CD8-positive, alpha-beta memory T cell (primary cell): Measurements from ENCODE around the gene ADAM12. TPM values are rescaled to one million over a fixed set of nuclear protein-coding genes. Genes with fewer than 3 reads are reported as not detected.
A peak's percentile ranks its signal among the peaks of the same experiment; 100 is the strongest.

Experiments used
- CTCF ChIA-PET: fragments of 350-600 bp; sonication (Branson Sonifier 250); formaldehyde crosslinking; loops from one replicate; lab custom pipeline; 2021; ENCODE audit warnings: antibody characterized with exemption; lab: Charles Lee
- POLR2A ChIA-PET: fragments of 350-600 bp; sonication (Branson Sonifier 250); formaldehyde crosslinking; loops from one replicate; lab custom pipeline; 2021; ENCODE audit warnings: antibody characterized with exemption; lab: Charles Lee
- DNase-seq, 5 donors: peaks; one replicate each; pipeline versions ENCODE4 v3.0.0 to v3.0.0-alpha.2; 2020 to 2022; ENCODE audit warnings: mixed read lengths in 1 of 5
- H3K27ac ChIP-seq: one replicate; pipeline ENCODE4 v1.7.0; 2013; ENCODE audit warnings: low read depth, mild to moderate bottlenecking, low read length, moderate library complexity
- H3K27me3 ChIP-seq: 2 replicates; pipeline ENCODE4 v1.7.0; 2013; ENCODE audit warnings: low read length, mild to moderate bottlenecking; ENCODE audit not compliant: insufficient read depth, poor library complexity, severe bottlenecking
- H3K36me3 ChIP-seq: 2 replicates; pipeline ENCODE4 v1.7.0; 2013; ENCODE audit warnings: mild to moderate bottlenecking, low read length, moderate library complexity; ENCODE audit not compliant: insufficient read depth
- H3K4me1 ChIP-seq: 2 replicates; pipeline ENCODE4 v1.7.0; 2013; ENCODE audit warnings: mild to moderate bottlenecking, low read length, moderate library complexity; ENCODE audit not compliant: insufficient read depth
- H3K4me3 ChIP-seq: 2 replicates; pipeline ENCODE4 v1.7.0; 2013; ENCODE audit warnings: mild to moderate bottlenecking, low read length
- H3K9me3 ChIP-seq: 2 replicates; pipeline ENCODE4 v1.7.0; 2013; ENCODE audit warnings: mild to moderate bottlenecking, low read length
- H3K27ac Mint-ChIP-seq, 8 donors: one replicate each; pipeline ENCODE4 v1.8.0; 2020 to 2021; ENCODE audit warnings: mixed read lengths in 8 of 8, mild to moderate bottlenecking in 6 of 8, inconsistent platforms in 3 of 8, moderate library complexity in 3 of 8
- H3K27me3 Mint-ChIP-seq, 2 donors: one replicate each; pipeline ENCODE4 v1.8.0; 2020 to 2021; ENCODE audit warnings: mixed read lengths in 2 of 2, mild to moderate bottlenecking in 1 of 2, moderate library complexity in 1 of 2
- H3K36me3 Mint-ChIP-seq, 3 donors: one replicate each; pipeline ENCODE4 v1.8.0; 2020 to 2021; ENCODE audit warnings: mixed read lengths in 3 of 3, inconsistent platforms in 1 of 3, mild to moderate bottlenecking in 1 of 3
- H3K4me1 Mint-ChIP-seq, 3 donors: one replicate each; pipeline ENCODE4 v1.8.0; 2020 to 2021; ENCODE audit warnings: mixed read lengths in 3 of 3, inconsistent platforms in 1 of 3, mild to moderate bottlenecking in 1 of 3
- H3K4me3 Mint-ChIP-seq, 7 donors: one replicate each; pipeline ENCODE4 v1.8.0; 2020 to 2021; ENCODE audit warnings: mixed read lengths in 7 of 7, mild to moderate bottlenecking in 6 of 7, moderate library complexity in 4 of 7, inconsistent platforms in 2 of 7
- H3K9me3 Mint-ChIP-seq, 5 donors: one replicate each; pipeline ENCODE4 v1.8.0; 2020 to 2022; ENCODE audit warnings: mixed read lengths in 5 of 5, mild to moderate bottlenecking in 3 of 5, moderate library complexity in 2 of 5, inconsistent platforms in 1 of 5
- polyA plus RNA-seq: library from polyadenylated mRNA; unstranded; fragments of 300-500 nt; fragmentation: Illumina TruSeq; gene quantifications from one replicate; pipeline ENCODE4 v1.2.3, GENCODE V29; 2021
- total RNA-seq, 2 experiments: library from RNA; stranded (reverse); gene quantifications; one replicate each; pipeline ENCODE4 v1.2.3, GENCODE V29; 2021

Gene ADAM12
- total and polyA plus RNA-seq, 3 experiments from 2014 or later, result 0.11 to 6.4 (median 0.31) TPM

DNA sequence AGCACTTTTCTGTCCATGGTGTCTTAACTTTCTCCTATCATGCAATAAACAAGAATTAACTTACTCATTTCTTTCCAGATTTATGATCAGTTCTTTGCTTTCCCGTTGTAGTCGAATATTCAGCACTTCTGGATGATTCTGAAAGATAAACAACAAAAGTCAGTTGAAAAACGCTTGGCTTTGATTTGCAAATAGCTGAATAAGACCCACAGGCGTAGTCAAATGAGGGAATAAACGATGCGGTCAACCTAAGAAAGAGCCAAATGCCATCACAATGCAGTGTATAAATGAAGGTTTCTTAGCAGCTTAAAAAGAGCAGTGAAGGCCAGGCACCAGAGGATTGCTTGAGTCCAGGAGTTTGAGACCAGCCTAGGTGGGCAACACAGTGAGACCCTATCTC, 109.4 kb downstream of the ADAM12 start:
- Histone ChIP-seq H3K27me3 (no peaks in the 10 kb centered on the region), H3K4me3 (no peak overlapping the region), H3K36me3 (no peaks in the 10 kb centered on the region), H3K9me3 (no peaks in the 10 kb centered on the region), H3K4me1 (no peaks in the 10 kb centered on the region), H3K27ac (no peak overlapping the region)
- peaks cover 0 to 6% (median 0%) of the 10 kb centered on the region in 5 donors for H3K9me3 Mint-ChIP-seq
- H3K36me3 Mint-ChIP-seq, result no peaks in the 10 kb centered on the region
- ChIA-PET CTCF (no interaction called here), POLR2A (no interaction called here)
- H3K27ac Mint-ChIP-seq, result no peak overlapping the region
- no peak for DNase-seq
- H3K4me3 Mint-ChIP-seq, result peak overlapping the region in 1 of 7 donors; percentile 28
- no peaks in the 10 kb centered on the region for H3K27me3 Mint-ChIP-seq
- H3K4me1 Mint-ChIP-seq, result no peaks in the 10 kb centered on the region

DNA sequence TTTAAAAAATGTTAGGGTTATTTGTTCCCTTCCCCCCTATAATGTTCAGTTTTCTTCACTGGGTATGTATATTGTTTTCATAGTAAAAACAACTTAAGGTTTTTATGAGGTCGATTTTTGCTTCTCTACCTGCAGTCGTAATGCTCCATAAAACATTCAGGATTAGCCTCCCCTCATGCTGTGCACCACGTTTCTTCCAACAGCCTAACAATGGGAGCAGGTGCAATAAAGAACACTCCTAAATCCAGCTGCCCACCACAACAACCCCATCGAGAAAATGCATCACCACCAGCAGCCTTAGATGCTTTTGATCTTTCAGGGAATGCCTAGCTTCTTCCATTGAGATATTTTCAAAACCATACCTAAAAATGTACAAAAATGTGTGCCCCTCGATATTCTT, 111.1 kb downstream of the ADAM12 start:
- ChIA-PET POLR2A (no interaction called here), CTCF (no interaction called here)
- H3K27me3 Mint-ChIP-seq, result no peaks in the 10 kb centered on the region
- H3K4me1 Mint-ChIP-seq, result no peaks in the 10 kb centered on the region
- no peak overlapping the region for H3K27ac Mint-ChIP-seq
- no peaks in the 10 kb centered on the region for H3K27me3 ChIP-seq
- no peak overlapping the region for H3K27ac ChIP-seq
- no peaks in the 10 kb centered on the region for H3K36me3 Mint-ChIP-seq
- H3K9me3 ChIP-seq, result no peaks in the 10 kb centered on the region
- no peak overlapping the region for H3K4me3 Mint-ChIP-seq
- H3K36me3 ChIP-seq, result no peaks in the 10 kb centered on the region
- DNase-seq, result no peak
- H3K4me1 ChIP-seq, result no peaks in the 10 kb centered on the region
- peaks cover 0 to 6% (median 0%) of the 10 kb centered on the region in 5 donors for H3K9me3 Mint-ChIP-seq
- no peak overlapping the region for H3K4me3 ChIP-seq

DNA sequence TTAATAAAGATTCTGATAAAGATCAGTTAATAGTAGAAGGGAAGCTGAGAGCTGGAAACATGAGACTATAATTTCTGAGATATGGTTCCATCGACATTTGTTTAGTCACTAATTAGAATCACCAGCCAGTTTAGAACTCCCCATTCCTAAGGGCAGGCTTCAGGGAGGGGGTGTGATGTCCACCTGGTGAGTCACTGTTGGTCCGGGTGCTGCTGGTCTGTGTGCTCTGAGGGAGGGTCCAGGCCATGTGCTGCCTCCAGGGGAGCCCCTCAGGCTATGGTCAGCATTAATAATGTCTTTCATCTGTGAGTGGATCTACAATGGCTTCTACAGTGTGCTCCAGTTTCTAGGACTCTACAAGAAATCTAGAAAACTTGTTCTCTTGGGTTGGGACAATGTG, 115.8 kb downstream of the ADAM12 start:
- Mint-ChIP-seq H3K9me3 (peaks cover 0 to 2% (median 0%) of the 10 kb centered on the region in 5 donors), H3K36me3 (no peaks in the 10 kb centered on the region), H3K4me1 (no peaks in the 10 kb centered on the region), H3K4me3 (no peak overlapping the region), H3K27ac (no peak overlapping the region), H3K27me3 (peaks cover 0 to 1% of the 10 kb centered on the region in 2 donors)
- no peak overlapping the region for H3K4me3 ChIP-seq
- H3K27me3 ChIP-seq, result no peaks in the 10 kb centered on the region
- no peaks in the 10 kb centered on the region for H3K9me3 ChIP-seq
- H3K4me1 ChIP-seq, result no peaks in the 10 kb centered on the region
- ChIA-PET CTCF (no interaction called here), POLR2A (no interaction called here)
- H3K27ac ChIP-seq, result no peak overlapping the region
- DNase-seq, result no peak
- no peaks in the 10 kb centered on the region for H3K36me3 ChIP-seq

DNA sequence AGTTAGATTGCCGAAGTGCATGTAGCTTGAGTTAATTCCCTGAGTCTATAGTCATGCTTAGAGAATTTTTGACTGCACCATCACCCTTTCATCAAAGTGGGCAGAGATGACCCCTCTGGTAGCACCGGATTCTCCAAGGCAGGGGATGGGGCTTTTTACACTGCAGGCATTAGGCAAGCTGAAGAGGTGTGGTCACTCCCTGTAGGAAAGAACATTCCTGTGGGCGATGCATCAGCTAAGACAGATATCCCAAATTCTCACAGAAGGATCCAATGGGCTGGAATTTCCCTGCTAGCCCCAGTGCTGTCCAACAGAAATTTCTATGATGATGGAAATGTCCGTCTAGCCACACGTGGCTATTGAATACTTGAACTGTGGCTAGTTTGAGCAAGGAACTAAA, 118.2 kb downstream of the ADAM12 start:
- Mint-ChIP-seq H3K36me3 (no peaks in the 10 kb centered on the region), H3K4me1 (no peaks in the 10 kb centered on the region), H3K27me3 (peaks cover 0 to 1% of the 10 kb centered on the region in 2 donors), H3K9me3 (peaks cover 0 to 3% (median 1%) of the 10 kb centered on the region in 5 donors), H3K27ac (no peak overlapping the region), H3K4me3 (no peak overlapping the region)
- H3K27ac ChIP-seq, result no peak overlapping the region
- no peaks in the 10 kb centered on the region for H3K27me3 ChIP-seq
- H3K9me3 ChIP-seq, result no peaks in the 10 kb centered on the region
- CTCF ChIA-PET, result no interaction called here
- H3K4me3 ChIP-seq, result no peak overlapping the region
- no peaks in the 10 kb centered on the region for H3K4me1 ChIP-seq
- no peak for DNase-seq
- POLR2A ChIA-PET, result no interaction called here
- H3K36me3 ChIP-seq, result no peaks in the 10 kb centered on the region

DNA sequence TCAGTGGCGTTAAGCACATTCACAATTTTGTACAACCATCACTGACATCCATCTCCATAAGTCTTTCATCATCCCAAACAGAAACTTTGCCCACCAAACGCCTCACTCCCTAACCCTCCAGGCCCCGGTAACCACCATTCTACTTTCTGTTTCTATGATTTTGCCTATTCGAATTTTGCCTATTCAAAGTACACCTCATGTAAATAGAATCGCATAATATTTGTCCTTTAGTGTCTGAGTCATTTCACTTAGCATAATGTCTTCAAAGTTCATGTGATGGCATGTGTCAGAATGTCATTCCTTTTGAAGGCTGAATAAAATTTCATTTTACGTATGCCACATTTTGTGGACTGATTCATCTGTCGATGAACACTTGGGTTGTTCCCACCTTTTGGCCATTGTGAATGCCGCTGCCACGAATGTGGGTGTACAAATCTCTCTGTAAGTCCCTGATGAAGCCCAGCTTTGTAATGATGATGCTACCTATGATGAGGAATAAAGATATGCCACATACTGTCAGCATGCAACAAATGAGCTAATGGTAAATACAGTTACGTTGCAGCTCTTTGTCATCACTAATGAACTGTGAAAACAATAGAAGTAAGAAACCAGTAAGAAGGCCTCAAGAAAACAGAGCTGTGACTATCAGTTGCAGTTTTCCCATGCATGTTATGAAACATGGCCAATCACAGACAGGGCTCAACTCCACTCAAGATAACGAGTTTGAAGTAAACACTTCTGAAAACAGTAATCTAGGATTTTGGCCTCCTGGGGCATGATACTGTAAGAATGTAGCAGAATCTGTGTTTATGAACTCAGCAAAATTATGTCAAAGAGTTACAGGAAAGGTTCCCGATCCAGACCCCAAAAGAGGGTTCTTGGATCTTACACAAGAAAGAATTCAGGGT, 120.0 kb downstream of the ADAM12 start:
- Mint-ChIP-seq H3K36me3 (no peaks in the 10 kb centered on the region), H3K27ac (no peak overlapping the region), H3K4me1 (no peaks in the 10 kb centered on the region), H3K27me3 (peaks cover 0 to 1% of the 10 kb centered on the region in 2 donors), H3K4me3 (no peak overlapping the region), H3K9me3 (peaks cover 0 to 3% (median 1%) of the 10 kb centered on the region in 5 donors)
- CTCF ChIA-PET, result no interaction called here
- no peak for DNase-seq
- H3K4me1 ChIP-seq, result no peaks in the 10 kb centered on the region
- H3K27me3 ChIP-seq, result no peaks in the 10 kb centered on the region
- no peaks in the 10 kb centered on the region for H3K36me3 ChIP-seq
- H3K4me3 ChIP-seq, result no peak overlapping the region
- POLR2A ChIA-PET, result no interaction called here
- H3K27ac ChIP-seq, result no peak overlapping the region
- H3K9me3 ChIP-seq, result no peaks in the 10 kb centered on the region

DNA sequence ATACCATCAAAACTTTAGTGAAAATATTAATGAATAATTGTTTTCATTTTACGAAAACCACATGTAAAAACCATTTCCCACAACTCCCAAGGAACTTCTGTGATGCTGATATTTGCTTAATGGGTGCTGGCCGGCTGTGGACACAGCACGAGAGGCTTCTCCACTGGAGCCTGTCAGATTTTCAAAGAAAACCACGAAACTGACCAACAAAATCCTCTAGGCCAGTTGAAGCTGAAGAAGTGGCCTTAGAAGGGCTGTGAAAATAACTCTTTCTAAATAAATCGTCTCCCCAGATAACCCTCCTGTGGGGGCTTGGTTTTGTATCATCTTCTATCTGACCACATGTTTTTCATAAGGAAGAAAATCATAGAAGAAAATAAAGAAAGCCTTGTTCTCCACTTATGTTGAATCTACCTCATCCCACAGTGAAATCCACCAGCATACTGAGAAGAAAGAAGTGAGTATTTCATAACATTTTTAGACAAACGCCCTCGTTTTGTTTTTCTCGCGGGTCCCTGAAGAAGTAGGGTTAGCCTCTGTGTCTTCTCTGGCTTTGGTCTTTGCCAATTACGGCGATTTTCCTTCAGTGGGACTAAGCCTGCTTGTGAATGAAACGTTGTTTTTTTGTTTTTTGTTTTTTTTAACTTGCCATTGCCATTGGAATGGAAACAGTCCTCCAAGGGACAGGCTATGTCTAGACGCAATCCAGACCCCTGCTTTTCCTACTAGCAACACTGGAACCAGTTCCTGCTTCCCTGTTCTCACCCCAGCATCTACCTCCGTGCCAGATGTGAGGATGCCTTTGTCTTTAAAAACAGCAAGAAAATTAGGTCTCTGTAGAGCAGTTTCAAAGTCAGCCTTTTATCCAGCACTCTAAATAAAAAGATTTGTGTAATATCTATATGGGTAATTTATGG, 123.9 kb downstream of the ADAM12 start:
- Mint-ChIP-seq H3K36me3 (no peaks in the 10 kb centered on the region), H3K9me3 (peaks cover 0 to 3% (median 1%) of the 10 kb centered on the region in 5 donors), H3K27ac (peak overlapping the region in 2 of 8 donors; percentile 5 to 86), H3K4me1 (no peaks in the 10 kb centered on the region), H3K4me3 (no peak overlapping the region), H3K27me3 (no peaks in the 10 kb centered on the region)
- Histone ChIP-seq H3K4me1 (no peaks in the 10 kb centered on the region), H3K27me3 (no peaks in the 10 kb centered on the region), H3K9me3 (no peaks in the 10 kb centered on the region), H3K36me3 (no peaks in the 10 kb centered on the region), H3K27ac (no peak overlapping the region), H3K4me3 (no peak overlapping the region)
- ChIA-PET CTCF (no interaction called here), POLR2A (no interaction called here)
- DNase-seq, result no peak

DNA sequence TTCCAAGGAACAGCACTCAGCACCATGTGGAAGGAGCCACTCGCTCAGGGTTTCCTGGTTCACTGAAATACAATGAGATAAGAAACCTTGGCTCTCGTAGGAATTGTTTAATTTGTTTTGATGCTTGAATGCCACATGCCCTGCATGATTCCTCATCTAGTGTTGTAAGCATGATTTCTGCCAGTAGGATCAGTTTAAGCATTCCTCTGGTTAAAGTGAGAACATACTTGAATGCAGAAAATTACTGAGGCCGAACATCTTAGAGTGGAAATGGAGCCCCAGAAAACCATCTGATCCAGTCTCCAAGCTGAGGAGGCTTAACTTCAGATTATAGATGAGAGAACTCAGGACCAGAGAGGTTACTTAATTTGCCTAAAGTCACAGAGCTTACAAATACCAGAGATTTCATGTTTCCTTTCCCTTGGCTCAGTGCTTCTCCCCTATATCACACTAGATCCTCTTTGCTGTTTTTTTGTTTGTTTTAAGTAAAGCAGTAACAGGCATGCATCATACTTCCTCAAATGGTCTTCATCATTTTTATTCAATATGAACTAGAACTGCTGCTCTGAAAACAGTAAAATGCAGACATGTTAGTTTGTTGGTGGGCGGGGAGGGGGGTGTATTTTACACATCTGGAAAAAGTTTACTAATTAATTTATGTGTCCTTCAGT, 125.1 kb downstream of the ADAM12 start:
- no peaks in the 10 kb centered on the region for H3K9me3 ChIP-seq
- CTCF ChIA-PET, result no interaction called here
- Mint-ChIP-seq H3K4me3 (no peak overlapping the region), H3K36me3 (no peaks in the 10 kb centered on the region), H3K27me3 (no peaks in the 10 kb centered on the region), H3K9me3 (peaks cover 0 to 3% (median 1%) of the 10 kb centered on the region in 5 donors), H3K4me1 (no peaks in the 10 kb centered on the region), H3K27ac (peak overlapping the region in 1 of 8 donors; percentile 29)
- H3K27me3 ChIP-seq, result no peaks in the 10 kb centered on the region
- POLR2A ChIA-PET, result no interaction called here
- no peaks in the 10 kb centered on the region for H3K36me3 ChIP-seq
- H3K4me1 ChIP-seq, result no peaks in the 10 kb centered on the region
- DNase-seq, result no peak
- H3K27ac ChIP-seq, result no peak overlapping the region
- H3K4me3 ChIP-seq, result no peak overlapping the region
